HuH-7 (cell line): Measurements from ENCODE around the gene NSUN5.
"Not testable (repeated sequence)": the region's sequence is repeated elsewhere in the genome, so short reads cannot be mapped to it uniquely, and the experiment has no call there.

Source experiments
- DNase-seq: peaks from one replicate; pipeline ENCODE4 v3.0.0; 2011; ENCODE audit warnings: low spot score

NSUN5 gene

GRCh38 chr7:73325424-73325823 is 16.8 kb upstream of the NSUN5 start:
- not testable (repeated sequence) for DNase-seq

- peak; percentile 85 for DNase-seq
Observed at GRCh38 chr7:73324081-73324845, 15.6 kb upstream of the NSUN5 start.

GRCh38 chr7:73323434-73324080 is 14.9 kb upstream of the NSUN5 start:
- DNase-seq, result not testable (repeated sequence)

- not testable (repeated sequence) for DNase-seq
Observed at GRCh38 chr7:73320009-73320408, 11.4 kb upstream of the NSUN5 start.

GRCh38 chr7:73319541-73319940 is 10.9 kb upstream of the NSUN5 start:
- DNase-seq, result not testable (repeated sequence)

- not testable (repeated sequence) for DNase-seq
Observed at GRCh38 chr7:73318656-73319204, 10.1 kb upstream of the NSUN5 start.

- DNase-seq, result no peak
Observed at GRCh38 chr7:73316521-73316920, 7.9 kb upstream of the NSUN5 start.

- DNase-seq, result no peak
Observed at GRCh38 chr7:73314271-73314670, 5.6 kb upstream of the NSUN5 start.

- no peak for DNase-seq
Observed at GRCh38 chr7:73313521-73313906, 4.9 kb upstream of the NSUN5 start.

- DNase-seq, result no peak
Observed at GRCh38 chr7:73312831-73313520, 4.3 kb upstream of the NSUN5 start.

GRCh38 chr7:73311421-73311820 is 2.8 kb upstream of the NSUN5 start:
- DNase-seq, result not testable (repeated sequence)

GRCh38 chr7:73308074-73308664 is 457 bp downstream of the NSUN5 start:
- no peak for DNase-seq

GRCh38 chr7:73307436-73307835 is 1.2 kb downstream of the NSUN5 start:
- DNase-seq, result no peak

- DNase-seq, result not testable (repeated sequence)
Observed at GRCh38 chr7:73304612-73305387, 3.8 kb downstream of the NSUN5 start.

- no peak for DNase-seq
Observed at GRCh38 chr7:73304071-73304470, 4.6 kb downstream of the NSUN5 start.

- DNase-seq, result no peak
Observed at GRCh38 chr7:73303546-73303945, 5.1 kb downstream of the NSUN5 start.

- not testable (repeated sequence) for DNase-seq
Observed at GRCh38 chr7:73302846-73303245, 5.8 kb downstream of the NSUN5 start.

GRCh38 chr7:73301108-73301507 is 7.5 kb downstream of the NSUN5 start:
- DNase-seq, result not testable (repeated sequence)

- DNase-seq, result not testable (repeated sequence)
Observed at GRCh38 chr7:73299812-73300211, 8.8 kb downstream of the NSUN5 start.

GRCh38 chr7:73297706-73298105 is 10.9 kb downstream of the NSUN5 start:
- not testable (repeated sequence) for DNase-seq

- not testable (repeated sequence) for DNase-seq
Observed at GRCh38 chr7:73297235-73297634, 11.4 kb downstream of the NSUN5 start.
